GM19455 (cell line): ENCODE data around the gene UPB1.

Experiments
- ATAC-seq: cut with Tn5 transposase; IDR thresholded peaks from one replicate; pipeline ENCODE4 v1.9.1; 2021; ENCODE audit not compliant: unreplicated experiment

Gene UPB1

DNA sequence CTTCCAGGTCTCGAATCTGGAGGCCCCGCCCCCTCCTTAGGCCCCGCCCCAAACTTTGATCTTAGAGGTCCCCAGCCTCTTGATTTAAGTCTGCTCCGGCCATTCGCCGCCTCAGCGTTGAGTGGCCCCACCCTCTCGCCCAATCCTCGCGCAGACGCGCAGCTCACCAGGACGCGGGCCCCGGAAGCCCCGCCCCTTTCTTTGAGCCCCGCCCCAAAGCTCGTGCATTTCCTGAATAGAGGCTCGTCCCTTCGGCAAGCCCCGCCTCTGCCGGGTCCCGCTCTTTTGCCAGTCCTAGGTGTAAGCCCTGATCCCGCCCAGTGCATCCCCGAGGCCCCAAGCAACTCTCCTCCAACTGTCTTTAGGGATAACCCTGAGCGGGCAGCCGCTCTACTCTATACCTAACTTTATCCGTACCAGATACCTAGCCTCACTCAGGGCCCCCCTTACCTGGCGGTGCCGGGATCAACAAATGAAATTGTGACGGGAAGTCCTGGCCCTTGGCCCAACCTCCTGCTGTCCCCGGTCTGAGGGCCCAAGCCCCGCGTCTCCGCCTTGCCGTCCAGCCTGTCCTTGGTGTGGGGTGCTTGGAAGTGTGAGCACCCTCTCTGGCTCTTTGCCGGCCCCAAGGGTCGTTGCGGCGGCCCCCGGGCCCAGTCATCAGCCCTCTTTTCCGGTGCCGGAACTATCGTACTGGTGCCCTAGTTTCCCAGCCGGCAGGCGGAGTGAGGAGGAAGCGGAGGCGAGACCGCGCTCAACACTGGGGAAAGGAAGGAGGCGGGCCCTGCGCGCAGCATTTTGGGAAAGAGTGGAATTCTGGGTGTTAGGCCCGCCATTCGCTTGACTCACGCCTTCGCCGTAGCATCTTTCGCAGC is 60.3 kb downstream of the UPB1 start, which contains the start of gene SNRPD3:
Gene SNRPD3, plus strand, starts transcription at position 835 of the 875 bp plus-strand sequence. CDS start 1,676 bp downstream, outside the sequence.
- ATAC-seq: peak; percentile 72

DNA sequence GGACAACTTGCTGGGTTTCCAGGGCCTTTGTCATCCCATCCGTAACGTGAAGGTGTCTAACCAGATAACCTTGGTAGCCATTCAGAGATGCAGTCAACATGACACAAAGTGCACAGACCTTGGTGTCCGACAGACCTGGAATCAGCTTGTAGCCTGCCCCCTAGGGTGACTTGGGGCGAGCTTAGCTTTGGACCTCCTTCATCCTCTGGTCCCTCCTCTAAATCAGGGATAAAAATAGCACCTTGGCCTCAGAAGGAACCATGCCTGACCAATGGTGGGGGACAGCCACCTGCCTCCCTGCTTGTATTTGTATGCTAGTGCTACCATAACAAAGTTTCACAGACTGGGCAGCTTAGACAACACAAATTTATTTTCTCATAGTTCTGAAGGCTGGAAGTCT is 64.3 kb downstream of the UPB1 start:
- no peak for ATAC-seq

DNA sequence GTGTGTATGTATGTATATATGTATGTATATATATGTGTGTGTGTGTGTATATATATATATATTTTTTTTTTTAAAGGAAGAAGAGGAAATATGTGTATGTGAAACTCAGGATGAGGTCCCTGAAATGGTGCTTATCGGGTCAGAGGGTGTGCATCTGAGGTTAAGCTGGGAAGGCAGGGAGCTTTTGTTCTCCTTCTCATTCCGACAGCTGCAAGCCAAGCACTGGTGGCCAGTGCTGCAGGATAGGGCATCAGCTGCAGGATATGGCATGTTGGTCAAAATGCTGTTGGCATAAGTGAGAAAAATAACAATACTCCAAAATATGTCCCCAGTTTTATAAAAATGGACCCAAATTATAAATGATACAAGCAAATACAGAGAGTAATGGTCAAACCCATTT is 68.1 kb downstream of the UPB1 start:
- ATAC-seq: no peak

DNA sequence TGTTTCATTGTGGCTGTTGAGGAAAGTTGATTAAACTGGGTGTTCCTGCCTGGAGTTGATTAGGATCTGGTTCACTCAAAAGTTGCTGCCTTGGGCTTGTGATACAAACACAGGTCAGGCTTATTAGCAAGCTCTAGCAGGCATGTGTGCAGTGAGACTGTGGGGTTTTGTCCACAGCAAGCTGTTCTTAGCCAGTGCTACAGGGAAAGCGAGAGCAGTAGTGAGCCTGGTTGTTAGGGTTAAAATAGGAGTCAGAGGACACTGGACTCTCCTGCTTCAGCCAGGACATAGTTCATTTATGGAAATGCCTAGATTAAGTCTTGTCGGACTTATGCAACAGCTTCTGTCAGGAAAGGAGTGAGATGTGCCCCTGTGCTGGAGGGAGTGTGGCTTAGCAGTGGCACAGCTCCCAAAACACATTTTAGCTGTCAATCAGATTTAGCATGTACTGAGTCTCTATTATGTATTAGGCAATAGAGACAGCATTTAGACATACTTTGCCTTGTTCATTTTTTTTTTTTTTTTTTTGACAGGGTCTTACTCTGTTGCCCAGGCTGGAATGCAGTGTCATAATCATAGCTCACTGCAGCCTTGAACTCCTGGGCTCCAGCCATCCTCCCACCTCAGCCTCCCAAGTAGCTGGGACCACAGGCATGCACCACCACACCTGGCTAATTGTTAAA is 69.4 kb downstream of the UPB1 start:
- no peak for ATAC-seq

DNA sequence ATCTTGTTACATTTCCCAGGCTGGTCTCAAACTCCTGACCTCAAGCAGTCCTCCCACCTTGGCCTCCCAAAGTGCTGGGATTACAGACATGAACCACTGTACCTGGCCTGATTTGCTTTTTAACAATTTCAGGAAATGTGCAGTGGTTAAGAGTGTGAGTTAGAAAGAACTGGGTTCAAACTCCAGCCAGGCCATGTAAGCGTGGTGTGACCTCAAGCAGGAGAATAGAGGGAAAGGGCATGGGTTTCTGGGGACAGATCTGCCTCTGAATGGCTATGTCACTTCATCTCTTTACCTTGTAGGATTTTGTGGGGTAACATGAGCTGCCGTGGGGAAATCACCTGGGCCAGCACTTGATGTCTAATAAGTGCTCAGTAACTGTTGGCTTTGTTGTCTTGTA is 69.9 kb downstream of the UPB1 start:
- no peak for ATAC-seq

DNA sequence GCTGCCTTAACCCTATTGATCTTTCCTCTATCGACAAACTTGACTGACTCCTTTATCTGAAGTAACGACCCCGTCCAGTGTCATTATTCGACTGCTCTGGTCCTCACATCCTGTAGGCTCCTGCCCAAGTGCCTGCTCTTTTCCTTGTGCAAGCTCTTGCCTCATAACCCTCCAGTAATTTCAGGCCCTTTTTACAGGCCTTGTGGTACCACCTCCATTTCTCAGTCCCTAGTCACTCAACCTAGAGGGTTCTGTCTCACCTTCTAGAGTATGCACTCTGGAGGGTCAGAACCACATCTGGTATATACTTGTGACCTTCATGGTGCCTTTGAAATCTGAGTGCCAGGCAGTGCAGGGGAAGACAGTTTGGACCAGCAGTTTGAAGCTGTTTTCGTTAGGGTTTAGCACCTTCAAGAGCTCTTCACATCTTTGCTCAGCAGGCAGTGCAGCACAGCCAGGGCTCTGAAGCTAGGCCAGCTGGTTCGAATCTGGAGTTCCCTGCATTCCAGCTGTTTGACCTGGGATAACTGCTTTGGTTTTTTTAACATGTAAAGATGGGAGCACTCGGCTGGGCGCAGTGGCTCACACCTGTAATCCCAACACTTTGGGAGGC is 71.9 kb downstream of the UPB1 start:
- no peak for ATAC-seq

DNA sequence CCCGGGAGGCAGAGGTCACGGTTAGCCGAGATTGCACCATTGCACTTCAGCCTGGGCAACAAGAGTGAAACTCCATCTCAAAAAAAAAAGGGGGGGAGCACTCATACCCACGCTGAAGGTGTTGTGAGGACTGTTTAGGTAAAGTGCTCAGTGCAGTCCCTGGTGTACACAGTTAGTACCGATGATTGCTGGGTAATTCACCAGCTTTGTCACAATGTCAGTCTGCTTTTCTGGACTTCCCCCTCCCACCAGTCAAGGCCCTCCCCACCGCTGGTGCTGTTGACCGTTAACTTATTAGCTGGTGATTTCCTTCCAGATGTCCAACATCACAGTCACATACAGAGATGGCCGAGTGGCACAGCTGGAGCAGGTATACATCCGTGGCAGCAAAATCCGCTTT is 72.5 kb downstream of the UPB1 start:
- ATAC-seq: no peak

DNA sequence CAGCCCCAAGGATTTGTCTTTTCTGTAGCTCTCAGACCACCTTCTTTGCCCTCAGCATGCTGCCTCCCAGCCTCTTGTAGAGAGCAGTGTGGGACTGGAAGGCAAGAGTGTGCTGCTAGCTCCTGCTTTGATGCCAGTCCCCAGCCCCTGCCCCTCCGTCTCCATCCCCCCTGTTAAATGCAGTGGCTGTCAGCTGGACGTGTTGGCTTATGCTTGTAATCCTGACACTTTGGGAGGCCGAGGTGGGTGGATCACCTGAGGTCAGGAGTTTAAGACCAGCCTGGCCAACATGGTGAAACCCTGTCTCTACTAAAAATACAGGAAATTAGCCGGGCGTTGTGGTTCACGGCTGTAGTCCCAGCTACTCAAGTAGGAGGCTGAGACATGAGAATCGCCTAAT is 76.1 kb downstream of the UPB1 start:
- no peak for ATAC-seq

DNA sequence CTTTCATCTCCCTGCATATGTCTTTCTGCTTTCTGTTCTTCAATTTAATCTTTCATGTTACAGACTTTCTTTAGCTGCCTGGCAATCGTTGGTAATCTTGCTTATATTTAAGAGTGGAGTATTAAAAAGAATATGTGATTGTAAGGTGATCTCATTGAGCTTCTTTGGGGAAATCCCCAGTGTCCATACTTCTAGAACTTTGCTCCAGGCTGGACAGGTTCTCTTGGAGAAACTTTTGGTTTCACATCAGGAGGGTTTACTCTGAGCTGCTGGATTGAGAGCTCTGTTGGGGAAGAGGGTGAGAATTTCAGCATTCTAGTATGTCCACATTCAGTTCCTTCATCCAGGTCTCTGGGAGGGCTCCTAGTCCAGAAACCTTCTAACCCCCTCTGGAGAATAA is 81.6 kb downstream of the UPB1 start:
- no peak for ATAC-seq
